ENCODE data around the gene SMTNL1. TPM values are rescaled to one million over a fixed set of nuclear protein-coding genes. Genes with fewer than 3 reads are reported as not detected.
A peak's percentile ranks its signal among the peaks of the same experiment; 100 is the strongest.

SMTNL1 gene
- total and polyA plus RNA-seq, 2 donors from 2014 or later = not detected

DNA sequence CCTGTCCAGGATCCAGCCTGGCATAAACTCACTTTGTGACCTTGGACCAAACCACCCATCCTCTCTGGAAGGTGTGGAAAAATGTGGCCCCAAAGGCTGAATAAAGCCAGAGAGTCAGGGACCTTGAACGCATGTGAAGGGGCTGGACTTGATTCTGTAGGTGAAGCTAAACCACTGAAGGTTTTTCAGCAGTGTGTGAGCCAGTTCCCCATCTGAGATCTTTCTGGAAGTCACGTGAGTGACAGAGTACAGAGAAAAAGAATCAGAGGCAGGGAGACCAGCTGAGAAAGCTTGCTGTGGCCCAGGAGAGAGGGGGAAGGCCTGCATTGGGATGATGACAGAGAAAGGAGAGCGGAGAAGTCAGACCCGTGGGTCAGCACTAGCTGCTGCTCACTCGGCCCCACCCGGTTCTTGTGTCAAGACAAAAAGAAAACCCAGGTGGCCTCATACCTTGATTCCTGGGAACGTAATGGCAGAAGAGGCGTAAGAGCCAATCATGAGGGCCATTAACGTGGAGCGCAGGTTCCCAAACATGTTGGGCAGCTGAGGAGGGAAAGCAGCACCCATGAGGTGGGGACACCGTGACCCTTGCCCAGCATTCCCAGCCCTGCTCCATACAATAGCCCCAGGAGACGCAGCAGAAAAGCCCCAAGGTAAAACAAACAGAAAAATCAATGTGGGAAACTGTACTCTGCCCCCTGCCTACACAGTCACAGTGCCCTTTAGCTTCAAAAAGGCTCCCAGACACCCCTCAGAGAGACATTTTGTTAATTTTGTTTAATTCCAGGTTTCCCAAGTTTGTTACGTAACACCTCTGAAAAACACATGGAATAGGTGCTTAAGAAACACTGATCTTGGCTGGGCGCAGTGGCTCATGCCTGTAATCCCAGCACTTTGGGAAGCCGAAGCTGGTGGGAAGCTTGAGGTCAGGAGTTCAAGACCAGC lies 39.8 kb upstream of the SMTNL1 start:
- H3K4me1 ChIP-seq (ENCODE audit: control insufficient read depth in 2 of 3, insufficient read depth in 2 of 3, low read depth in 1 of 3, low read length in 3 of 3) = peaks cover 0 to 16% (median 12%) of the 10 kb centered on the region in 3 donors
- no peak overlapping the region for H3K4me3 ChIP-seq (ENCODE audit: low read length in 3 of 3)
- no peak overlapping the region for H3K9ac ChIP-seq (ENCODE audit: low read length in 3 of 3)
- FAIRE-seq (no peak), DNase-seq (no peak)
- TF ChIP-seq, protein P1, sequence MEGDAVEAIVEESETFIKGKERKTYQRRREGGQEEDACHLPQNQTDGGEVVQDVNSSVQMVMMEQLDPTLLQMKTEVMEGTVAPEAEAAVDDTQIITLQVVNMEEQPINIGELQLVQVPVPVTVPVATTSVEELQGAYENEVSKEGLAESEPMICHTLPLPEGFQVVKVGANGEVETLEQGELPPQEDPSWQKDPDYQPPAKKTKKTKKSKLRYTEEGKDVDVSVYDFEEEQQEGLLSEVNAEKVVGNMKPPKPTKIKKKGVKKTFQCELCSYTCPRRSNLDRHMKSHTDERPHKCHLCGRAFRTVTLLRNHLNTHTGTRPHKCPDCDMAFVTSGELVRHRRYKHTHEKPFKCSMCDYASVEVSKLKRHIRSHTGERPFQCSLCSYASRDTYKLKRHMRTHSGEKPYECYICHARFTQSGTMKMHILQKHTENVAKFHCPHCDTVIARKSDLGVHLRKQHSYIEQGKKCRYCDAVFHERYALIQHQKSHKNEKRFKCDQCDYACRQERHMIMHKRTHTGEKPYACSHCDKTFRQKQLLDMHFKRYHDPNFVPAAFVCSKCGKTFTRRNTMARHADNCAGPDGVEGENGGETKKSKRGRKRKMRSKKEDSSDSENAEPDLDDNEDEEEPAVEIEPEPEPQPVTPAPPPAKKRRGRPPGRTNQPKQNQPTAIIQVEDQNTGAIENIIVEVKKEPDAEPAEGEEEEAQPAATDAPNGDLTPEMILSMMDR (IDR thresholded peaks at IDR 0.05; ENCODE audit: borderline replicate concordance, extremely low read depth, insufficient read depth) = no peak
- H3K27me3 ChIP-seq (ENCODE audit: control insufficient read depth, insufficient read depth, low read length) = no peaks in the 10 kb centered on the region
- no peaks in the 10 kb centered on the region for H3K36me3 ChIP-seq (ENCODE audit: control insufficient read depth in 2 of 3, insufficient read depth in 3 of 3, low read length in 3 of 3)
- H3K27ac ChIP-seq (ENCODE audit: low read depth in 2 of 2, low read length in 2 of 2) = no peak overlapping the region
- H3K9me3 ChIP-seq (ENCODE audit: control insufficient read depth in 2 of 3, insufficient read depth in 1 of 3, low read length in 3 of 3) = no peaks in the 10 kb centered on the region
- intact Hi-C loops (cut with DNase I) = no loop called here

DNA sequence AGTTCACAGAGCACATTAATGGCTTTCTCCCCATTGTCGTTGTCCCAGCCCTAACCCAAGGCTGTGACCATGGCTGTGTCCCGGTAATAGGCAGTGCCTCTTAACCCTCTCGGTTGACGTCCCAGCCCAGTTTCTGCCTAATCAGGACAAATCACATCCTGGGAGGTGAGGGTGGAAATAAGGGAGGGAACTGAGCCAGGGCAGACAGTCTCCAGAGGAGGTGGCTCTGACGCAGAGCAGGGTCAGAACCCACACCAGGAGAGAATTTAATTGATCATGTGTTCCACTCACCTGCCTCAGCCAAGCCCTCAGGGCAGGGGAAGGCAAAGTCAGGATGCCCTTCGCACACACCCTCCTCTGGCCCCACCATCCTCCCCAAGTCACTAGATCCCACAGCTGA lies 38.9 kb upstream of the SMTNL1 start:
- Histone ChIP-seq H3K4me1 (ENCODE audit: control insufficient read depth in 2 of 3, insufficient read depth in 2 of 3, low read depth in 1 of 3, low read length in 3 of 3) (peaks cover 0 to 16% (median 12%) of the 10 kb centered on the region in 3 donors), H3K9me3 (ENCODE audit: control insufficient read depth in 2 of 3, insufficient read depth in 1 of 3, low read length in 3 of 3) (no peaks in the 10 kb centered on the region), H3K9ac (ENCODE audit: low read length in 3 of 3) (no peak overlapping the region), H3K27ac (ENCODE audit: low read depth in 2 of 2, low read length in 2 of 2) (no peak overlapping the region), H3K4me3 (ENCODE audit: low read length in 3 of 3) (no peak overlapping the region), H3K36me3 (ENCODE audit: control insufficient read depth in 2 of 3, insufficient read depth in 3 of 3, low read length in 3 of 3) (no peaks in the 10 kb centered on the region), H3K27me3 (ENCODE audit: control insufficient read depth, insufficient read depth, low read length) (no peaks in the 10 kb centered on the region)
- DNase-seq (no peak), FAIRE-seq (no peak)
- intact Hi-C loops (cut with DNase I) = no loop called here
- TF ChIP-seq, protein P1 (IDR thresholded peaks at IDR 0.05; ENCODE audit: borderline replicate concordance, extremely low read depth, insufficient read depth) = no peak

DNA sequence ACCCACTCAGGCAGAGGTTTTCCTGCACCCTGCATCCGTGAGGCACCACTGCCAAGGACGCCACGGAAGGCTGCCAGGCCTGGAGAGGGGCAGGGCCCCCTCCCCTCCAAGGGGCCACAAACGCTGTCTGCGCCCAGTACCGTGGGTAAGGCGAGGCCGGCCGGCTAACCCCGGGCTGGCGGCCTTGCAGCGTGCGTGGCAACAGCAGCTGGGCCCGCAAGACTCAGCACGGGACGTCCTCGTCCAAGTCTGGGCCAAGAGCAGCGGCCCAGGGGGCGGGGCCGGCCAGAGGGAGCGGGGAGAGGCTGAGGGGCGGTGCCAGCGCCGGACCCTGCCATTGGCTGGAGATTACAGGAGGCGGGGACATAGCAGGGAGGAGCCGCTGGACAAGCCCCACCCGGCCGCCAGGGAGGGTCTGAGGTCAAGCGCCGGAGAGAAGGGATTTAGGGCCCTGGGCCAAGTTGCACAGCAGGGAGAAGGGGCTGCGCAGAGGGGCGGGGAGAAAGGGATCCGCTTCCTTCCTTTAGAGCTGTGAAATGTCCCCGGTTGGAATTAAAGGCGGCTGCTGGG lies 37.9 kb upstream of the SMTNL1 start:
- Histone ChIP-seq H3K27me3 (ENCODE audit: control insufficient read depth, insufficient read depth, low read length) (no peaks in the 10 kb centered on the region), H3K4me1 (ENCODE audit: control insufficient read depth in 2 of 3, insufficient read depth in 2 of 3, low read depth in 1 of 3, low read length in 3 of 3) (peaks cover 0 to 16% (median 12%) of the 10 kb centered on the region in 3 donors), H3K9ac (ENCODE audit: low read length in 3 of 3) (peak overlapping the region in 2 of 3 donors; percentile 6 to 51), H3K27ac (ENCODE audit: low read depth in 2 of 2, low read length in 2 of 2) (peak overlapping the region; percentile 58 to 80), H3K9me3 (ENCODE audit: control insufficient read depth in 2 of 3, insufficient read depth in 1 of 3, low read length in 3 of 3) (no peaks in the 10 kb centered on the region), H3K36me3 (ENCODE audit: control insufficient read depth in 2 of 3, insufficient read depth in 3 of 3, low read length in 3 of 3) (no peaks in the 10 kb centered on the region), H3K4me3 (ENCODE audit: low read length in 3 of 3) (peak overlapping the region; percentile 31 to 55 (median 38))
- intact Hi-C loops (cut with DNase I) = no loop called here
- DNase-seq = peak; percentile 95 to 98 (median 96)
- peak; percentile 13 for FAIRE-seq
- TF ChIP-seq, protein P1 (IDR thresholded peaks at IDR 0.05; ENCODE audit: borderline replicate concordance, extremely low read depth, insufficient read depth) = no peak
